GM21390 (cell line): Measurements from ENCODE around the gene C14orf93.

Experiments used
- ATAC-seq: cut with Tn5 transposase; IDR thresholded peaks from one replicate; pipeline ENCODE4 v1.9.1; 2021; ENCODE audit not compliant: unreplicated experiment

The C14orf93 gene

GRCh38 chr14:23047034-23047634 is 37.2 kb upstream of the C14orf93 start:
- no peak for ATAC-seq

DNA sequence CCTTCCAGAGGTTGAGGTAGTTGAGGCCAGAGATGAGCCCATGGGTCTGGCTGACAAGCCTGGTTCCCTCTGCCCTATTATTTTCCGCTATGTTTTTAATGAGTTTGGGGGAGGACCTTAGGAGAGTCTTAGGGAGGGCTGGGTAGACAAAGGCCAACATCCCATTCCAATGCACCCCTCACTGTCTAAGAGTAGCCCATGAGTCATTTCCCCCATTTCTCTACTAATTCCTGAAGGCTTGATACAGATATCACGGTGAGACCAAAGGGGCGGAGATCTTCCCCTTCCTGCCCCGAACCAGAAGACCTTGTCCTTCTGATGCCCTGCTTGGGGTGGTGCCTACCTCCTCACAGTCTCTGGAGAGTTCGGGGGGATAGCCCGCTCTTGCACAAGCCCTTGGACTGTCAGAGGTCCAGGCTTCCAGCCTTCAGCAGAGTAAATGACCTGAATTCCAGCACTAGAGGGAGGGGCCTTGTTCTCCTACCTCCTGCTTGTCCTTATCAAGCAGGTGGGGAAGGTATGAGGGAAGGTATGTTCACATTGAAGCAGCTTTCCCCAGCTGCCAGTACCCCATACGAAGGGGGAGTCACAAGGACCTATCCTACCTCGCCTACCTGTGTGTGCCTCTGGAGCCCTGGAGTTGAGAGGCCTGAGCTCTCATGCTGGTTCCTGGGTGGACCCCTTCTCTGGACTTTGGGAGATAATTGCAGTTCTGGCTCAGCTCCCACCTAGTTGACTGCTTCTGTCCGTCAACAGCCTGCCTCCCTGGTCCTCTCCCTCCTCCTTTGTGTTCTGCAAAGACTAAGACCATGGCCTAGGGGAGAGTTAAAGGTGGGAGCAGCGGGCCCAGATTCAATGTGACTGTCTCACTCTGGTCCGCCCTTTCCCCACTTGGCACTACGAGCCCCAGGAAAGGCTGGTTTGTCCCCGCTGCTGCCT is 35.7 kb upstream of the C14orf93 start:
- ATAC-seq: no peak

GRCh38 chr14:23044840-23045239 is 34.9 kb upstream of the C14orf93 start:
- no peak for ATAC-seq

- no peak for ATAC-seq
Observed at GRCh38 chr14:23043754-23044153, 33.8 kb upstream of the C14orf93 start.

GRCh38 chr14:23043145-23043544 is 33.2 kb upstream of the C14orf93 start:
- no peak for ATAC-seq

- ATAC-seq: no peak
Observed at GRCh38 chr14:23042162-23042965, 32.4 kb upstream of the C14orf93 start, which contains the start of gene PSMB11. Gene PSMB11 (plus strand): TSS chr14:23042212. CDS start chr14:23042226, 14 bp downstream.

DNA sequence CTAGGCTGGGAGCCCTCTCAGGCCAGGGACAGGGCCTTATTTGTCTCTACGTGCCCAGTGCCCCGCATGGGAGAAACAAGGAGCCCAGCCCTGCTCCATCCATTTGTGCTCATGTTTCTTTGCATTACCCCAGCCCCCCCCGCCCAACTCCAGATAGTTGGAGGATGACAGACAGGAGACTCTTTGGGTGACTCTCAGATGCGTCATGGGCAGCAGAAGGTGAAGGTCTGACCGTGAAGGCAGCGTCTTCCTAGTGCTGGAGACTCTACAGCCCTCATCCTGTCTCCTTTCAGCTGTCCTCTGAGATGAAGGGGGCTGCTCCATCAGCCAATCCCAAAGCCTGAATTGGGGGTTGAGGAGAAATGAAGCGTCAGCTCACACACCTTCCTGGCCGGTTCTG is 31.8 kb upstream of the C14orf93 start:
- ATAC-seq: no peak

DNA sequence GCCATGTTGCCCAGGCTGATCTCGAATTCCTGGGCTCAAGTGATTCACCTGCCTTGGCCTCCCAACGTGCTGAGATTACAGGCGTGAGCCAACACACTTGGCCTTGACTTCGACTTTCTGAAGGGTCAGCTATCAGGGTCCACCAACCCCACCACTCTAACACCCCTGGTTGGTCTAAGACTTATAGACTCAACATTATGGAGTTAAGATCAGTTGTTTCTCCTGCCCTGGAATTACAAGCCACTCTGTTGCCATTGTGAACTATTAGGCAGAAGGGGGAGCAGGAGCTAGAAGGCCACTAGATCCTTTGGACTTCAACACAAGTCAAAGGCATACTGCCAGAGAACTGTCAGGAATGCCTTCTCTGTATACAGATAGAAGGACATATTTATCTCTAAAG is 30.2 kb upstream of the C14orf93 start:
- ATAC-seq: no peak

GRCh38 chr14:23035303-23036144 is 25.6 kb upstream of the C14orf93 start:
- no peak for ATAC-seq

DNA sequence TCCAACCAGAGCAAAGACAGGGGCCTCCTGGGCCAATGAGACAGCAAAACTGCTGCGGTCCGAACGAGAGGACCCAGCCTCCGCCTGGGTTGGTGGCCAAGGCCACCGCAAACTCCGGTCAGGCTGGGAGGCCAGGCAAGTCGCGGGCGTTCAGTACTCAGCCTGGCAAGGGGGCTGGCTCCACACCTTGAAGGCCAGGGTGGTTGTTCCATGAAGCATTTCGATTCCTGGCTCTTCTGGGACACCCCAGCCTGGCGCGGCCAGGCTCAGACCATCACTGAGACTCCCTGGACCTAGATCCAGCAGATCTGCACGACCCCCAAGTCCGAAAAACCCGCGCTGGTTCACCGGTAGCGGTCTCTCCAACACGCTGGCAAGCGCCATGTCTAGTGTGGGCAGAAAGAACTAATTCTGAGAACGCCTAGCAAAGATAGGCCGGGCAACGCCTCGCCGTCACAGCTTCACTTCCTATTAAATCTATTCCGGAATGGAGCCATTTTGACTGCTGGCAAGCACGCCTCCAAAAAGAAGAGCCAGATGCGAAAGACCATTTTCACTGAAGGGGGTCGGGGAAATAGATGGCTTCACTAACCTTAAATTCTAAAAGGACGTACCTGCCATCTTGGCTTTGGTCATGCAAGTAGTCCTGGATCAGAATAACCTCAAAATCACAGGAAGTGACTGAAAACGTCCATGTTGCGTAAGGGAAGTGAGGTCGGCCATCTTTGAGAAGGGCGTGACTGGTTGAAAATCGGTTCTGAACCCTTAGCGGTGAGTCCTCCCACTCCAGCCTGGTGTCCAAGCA is 24.8 kb upstream of the C14orf93 start, which contains the start of gene PSMB5:
Gene PSMB5 (minus strand): TSS at position 403 of the 805 bp plus-strand sequence. CDS start 19 bp downstream, at position 384.
- peak; percentile 96 for ATAC-seq

DNA sequence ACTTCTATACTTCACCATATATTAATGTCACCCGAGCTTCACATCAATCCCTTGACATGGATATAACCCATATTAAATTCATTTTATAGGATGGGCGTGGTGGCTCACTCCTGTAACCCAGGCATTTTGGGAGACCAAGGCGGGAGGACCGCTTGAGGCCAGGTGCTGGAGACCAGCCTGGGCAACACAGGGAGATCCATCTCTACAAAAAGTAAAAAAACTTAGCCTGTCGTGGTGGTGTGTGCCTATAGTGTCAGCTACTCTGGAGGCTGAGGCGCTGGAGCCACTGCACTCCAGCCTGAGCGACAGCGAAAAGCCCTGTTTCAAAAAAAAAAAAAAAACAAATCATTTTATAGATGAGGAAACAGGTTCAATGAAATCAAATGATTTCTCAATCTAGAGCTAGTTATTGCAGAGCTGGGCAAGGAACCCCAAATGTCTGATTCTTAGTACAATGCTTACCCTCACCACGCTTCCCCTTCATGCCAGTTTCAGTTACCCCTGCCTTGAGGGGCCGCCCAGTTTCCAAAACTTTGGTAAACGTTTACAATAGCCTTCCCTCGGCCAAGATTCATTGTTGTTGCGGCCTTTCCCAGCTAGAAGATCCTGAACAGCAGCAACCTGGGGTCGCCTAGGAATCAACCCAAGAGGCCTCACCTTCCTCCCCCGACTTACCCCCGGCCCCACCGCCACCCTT is 24.0 kb upstream of the C14orf93 start:
- ATAC-seq: no peak

DNA sequence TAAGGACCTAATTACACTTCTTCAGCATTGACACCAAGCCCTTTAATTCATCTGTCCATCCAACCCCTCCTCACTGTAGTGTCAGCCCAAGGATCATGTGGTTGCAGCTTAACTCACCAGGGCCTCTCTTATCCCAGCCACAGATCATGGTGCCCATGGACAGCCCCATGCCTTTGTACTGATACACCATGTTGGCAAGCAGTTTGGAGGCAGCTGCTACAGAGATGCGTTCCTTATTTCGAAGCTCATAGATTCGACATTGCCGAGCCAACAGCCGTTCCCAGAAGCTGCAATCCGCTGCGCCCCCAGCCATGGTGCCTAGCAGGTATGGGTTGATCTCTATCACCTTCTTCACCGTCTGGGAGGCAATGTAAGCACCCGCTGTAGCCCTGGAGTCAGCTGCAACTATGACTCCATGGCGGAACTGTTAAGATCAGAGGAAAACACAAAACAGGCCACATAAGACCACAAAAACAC is 23.3 kb upstream of the C14orf93 start:
- ATAC-seq: no peak

- no peak for ATAC-seq
Observed at GRCh38 chr14:23030936-23031335, 21.0 kb upstream of the C14orf93 start.

- no peak for ATAC-seq
Observed at GRCh38 chr14:23028799-23029198, 18.9 kb upstream of the C14orf93 start.

DNA sequence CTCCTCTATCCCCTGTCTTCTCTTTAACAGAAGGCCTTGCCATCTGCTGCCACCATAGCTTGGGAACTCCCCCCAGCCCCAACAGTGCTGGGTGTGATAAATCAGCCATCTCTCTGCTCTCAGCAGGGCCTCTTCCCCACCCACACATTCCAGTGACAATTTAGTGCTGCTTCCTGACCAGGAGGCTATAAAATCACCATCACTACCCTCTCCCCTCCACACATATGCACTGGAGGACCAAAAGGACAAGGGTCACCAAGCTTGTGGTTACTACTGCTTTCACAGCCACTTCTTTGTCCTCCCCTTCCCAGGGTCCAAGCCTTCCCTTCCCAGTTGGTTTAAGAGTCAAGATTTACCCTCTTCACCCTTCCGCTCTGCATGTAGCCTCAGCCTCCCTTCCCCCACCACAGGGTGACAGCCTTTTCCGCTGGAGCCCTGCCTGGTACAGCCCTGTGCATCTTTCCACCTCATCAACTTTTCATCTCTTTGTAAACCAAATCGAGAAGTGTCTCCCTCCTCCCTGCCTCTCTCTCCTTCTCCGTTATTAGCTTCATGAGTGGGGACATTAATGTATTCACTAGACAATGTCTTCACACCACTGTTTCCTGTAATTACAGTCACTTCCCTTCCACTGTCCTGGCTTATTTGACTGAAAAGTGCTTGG is 15.3 kb upstream of the C14orf93 start:
- ATAC-seq: no peak

GRCh38 chr14:23024612-23025075 is 14.7 kb upstream of the C14orf93 start:
- no peak for ATAC-seq

DNA sequence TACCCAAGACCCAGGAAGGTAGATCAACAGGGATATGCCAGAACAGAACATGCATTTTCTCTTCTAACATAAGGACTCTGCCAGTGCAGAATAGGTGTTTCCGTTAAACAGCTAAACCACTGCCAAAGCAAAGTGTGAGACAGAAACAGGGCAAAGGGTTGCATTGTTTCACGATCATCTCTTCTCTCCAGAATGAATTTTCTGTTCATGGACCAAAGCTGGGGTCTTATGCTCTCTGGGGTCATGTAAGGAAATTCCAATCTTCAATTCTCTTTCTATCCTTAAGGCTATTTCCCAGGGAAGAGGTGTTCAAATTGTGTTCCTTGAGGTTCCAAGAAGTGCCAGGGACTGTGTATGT is 13.8 kb upstream of the C14orf93 start:
- no peak for ATAC-seq
